Tibial nerve (tissue), 3 donors: ENCODE results near the gene REPS1.

Source experiments
- POLR2A ChIP-seq, 2 donors: fragments of 450-650 bp; IDR thresholded peaks; one replicate each; pipeline ENCODE4 v1.6.1; 2017; ENCODE audit warnings: antibody characterized with exemption in 2 of 2, mild to moderate bottlenecking in 2 of 2, moderate library complexity in 2 of 2
- TF ChIP-seq, protein P1 (sequence below), 5 experiments: fragments of 200-600 bp in 3 of 5; fragments of 450-650 bp in 2 of 5; sonication (generic) in 3 of 5; IDR thresholded peaks; one replicate each; pipeline ENCODE4 v1.5.1; 2016 to 2019; ENCODE audit warnings: antibody characterized with exemption in 5 of 5, mild to moderate bottlenecking in 3 of 5, moderate library complexity in 2 of 5

DNA sequence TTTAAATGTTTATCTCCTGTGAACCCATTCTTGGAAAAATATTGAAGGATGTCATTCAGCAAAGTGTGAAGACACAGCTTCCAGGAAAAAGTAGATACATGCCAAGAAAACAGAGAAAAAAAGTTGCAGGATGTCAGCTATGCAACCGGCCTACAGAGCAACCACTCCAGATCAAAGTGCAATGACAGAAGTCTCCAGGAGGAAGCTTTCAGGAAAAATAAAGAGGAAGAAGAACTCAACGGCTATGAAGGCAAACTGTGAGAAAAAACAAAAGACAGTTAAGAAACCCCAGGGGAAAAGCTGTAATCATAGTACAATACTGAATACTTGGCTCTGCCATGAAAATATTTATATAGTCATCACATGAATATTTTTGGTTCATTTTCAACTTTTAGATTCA, 30.6 kb downstream of the REPS1 start:
- TF ChIP-seq POLR2A (IDR thresholded peaks at IDR 0.05): no peak
- TF ChIP-seq, protein P1, sequence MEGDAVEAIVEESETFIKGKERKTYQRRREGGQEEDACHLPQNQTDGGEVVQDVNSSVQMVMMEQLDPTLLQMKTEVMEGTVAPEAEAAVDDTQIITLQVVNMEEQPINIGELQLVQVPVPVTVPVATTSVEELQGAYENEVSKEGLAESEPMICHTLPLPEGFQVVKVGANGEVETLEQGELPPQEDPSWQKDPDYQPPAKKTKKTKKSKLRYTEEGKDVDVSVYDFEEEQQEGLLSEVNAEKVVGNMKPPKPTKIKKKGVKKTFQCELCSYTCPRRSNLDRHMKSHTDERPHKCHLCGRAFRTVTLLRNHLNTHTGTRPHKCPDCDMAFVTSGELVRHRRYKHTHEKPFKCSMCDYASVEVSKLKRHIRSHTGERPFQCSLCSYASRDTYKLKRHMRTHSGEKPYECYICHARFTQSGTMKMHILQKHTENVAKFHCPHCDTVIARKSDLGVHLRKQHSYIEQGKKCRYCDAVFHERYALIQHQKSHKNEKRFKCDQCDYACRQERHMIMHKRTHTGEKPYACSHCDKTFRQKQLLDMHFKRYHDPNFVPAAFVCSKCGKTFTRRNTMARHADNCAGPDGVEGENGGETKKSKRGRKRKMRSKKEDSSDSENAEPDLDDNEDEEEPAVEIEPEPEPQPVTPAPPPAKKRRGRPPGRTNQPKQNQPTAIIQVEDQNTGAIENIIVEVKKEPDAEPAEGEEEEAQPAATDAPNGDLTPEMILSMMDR (IDR thresholded peaks at IDR 0.05): no peak
